HL-60 (cell line): ENCODE data around the gene VAV2.

ENCODE experiments used
- DNase-seq, 2 experiments: peaks; one replicate each; pipeline ENCODE4 v3.0.0-alpha.2; 2010 to 2020; ENCODE audit warnings: low read depth in 1 of 2, low spot score in 1 of 2
- H3K27ac ChIP-seq: fragments of 250-450 bp; sonication (Bioruptor Pico); replicated peaks from 2 replicates; pipeline ENCODE4 v1.5.1; 2020; ENCODE audit warnings: mild to moderate bottlenecking, moderate library complexity
- H3K27me3 ChIP-seq: fragments of 250-450 bp; sonication (Bioruptor Pico); 2 replicates; pipeline ENCODE4 v1.5.1; 2021; ENCODE audit warnings: mild to moderate bottlenecking, moderate library complexity; ENCODE audit not compliant: insufficient read depth, poor library complexity, severe bottlenecking
- H3K4me3 ChIP-seq: replicated peaks from 2 replicates; pipeline ENCODE4 v1.5.1; 2011; ENCODE audit warnings: mild to moderate bottlenecking, control low read depth, low read length; ENCODE audit not compliant: insufficient read depth
- GABPA ChIP-seq: IDR thresholded peaks from 2 replicates; pipeline ENCODE4 v1.6.1; 2012; ENCODE audit warnings: low read depth
- POLR2AphosphoS5 ChIP-seq: IDR thresholded peaks from 2 replicates; pipeline ENCODE4 v1.6.1; 2012; ENCODE audit warnings: low read depth
- REST ChIP-seq: IDR thresholded peaks from 2 replicates; pipeline ENCODE4 v1.6.1; 2012; ENCODE audit warnings: low read depth; ENCODE audit not compliant: insufficient replicate concordance
- SPI1 ChIP-seq: IDR thresholded peaks from 2 replicates; pipeline ENCODE4 v1.6.1; 2012; ENCODE audit warnings: low read depth, mild to moderate bottlenecking, borderline replicate concordance
- TF ChIP-seq, protein P1 (sequence below): IDR thresholded peaks from one replicate; pipeline ENCODE4 v1.5.1; 2011; ENCODE audit warnings: low read length, control low read depth, inconsistent platforms; ENCODE audit not compliant: insufficient read depth

The VAV2 gene

DNA sequence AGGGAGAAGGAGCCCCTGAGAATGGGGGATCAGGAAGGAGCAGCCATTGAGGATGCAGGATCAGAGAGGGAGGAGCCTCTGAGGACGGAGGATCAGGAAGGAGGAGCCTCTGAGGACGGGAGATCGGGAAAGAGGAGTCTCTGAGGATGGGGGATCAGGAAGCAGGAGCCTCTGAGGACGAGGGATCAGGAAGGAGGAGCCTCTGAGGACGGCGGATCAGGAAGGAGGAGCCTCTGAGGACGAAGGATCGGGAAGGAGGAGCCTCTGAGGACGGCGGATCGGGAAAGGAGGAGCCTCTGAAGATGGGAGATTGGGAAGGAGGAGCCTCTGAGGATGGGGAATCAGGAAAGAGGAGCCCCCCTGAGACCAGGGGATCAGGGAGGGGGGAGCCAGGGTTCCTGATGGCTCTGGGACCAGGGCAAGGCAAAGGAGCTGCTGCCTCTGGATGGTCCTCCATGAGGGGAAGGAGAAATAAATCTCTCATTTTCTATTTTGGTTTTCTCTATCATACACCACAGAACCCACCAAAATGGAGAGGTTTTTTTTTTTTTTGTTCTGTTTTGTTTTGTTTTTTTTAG lies 231.3 kb downstream of the VAV2 start:
- Histone ChIP-seq H3K27ac (no peak overlapping the region), H3K4me3 (no peak overlapping the region), H3K27me3 (no peaks in the 10 kb centered on the region)
- TF ChIP-seq GABPA (no peak), POLR2AphosphoS5 (no peak), SPI1 (no peak), REST (no peak)
- TF ChIP-seq, protein P1, sequence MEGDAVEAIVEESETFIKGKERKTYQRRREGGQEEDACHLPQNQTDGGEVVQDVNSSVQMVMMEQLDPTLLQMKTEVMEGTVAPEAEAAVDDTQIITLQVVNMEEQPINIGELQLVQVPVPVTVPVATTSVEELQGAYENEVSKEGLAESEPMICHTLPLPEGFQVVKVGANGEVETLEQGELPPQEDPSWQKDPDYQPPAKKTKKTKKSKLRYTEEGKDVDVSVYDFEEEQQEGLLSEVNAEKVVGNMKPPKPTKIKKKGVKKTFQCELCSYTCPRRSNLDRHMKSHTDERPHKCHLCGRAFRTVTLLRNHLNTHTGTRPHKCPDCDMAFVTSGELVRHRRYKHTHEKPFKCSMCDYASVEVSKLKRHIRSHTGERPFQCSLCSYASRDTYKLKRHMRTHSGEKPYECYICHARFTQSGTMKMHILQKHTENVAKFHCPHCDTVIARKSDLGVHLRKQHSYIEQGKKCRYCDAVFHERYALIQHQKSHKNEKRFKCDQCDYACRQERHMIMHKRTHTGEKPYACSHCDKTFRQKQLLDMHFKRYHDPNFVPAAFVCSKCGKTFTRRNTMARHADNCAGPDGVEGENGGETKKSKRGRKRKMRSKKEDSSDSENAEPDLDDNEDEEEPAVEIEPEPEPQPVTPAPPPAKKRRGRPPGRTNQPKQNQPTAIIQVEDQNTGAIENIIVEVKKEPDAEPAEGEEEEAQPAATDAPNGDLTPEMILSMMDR, result no peak
- no peak for DNase-seq

DNA sequence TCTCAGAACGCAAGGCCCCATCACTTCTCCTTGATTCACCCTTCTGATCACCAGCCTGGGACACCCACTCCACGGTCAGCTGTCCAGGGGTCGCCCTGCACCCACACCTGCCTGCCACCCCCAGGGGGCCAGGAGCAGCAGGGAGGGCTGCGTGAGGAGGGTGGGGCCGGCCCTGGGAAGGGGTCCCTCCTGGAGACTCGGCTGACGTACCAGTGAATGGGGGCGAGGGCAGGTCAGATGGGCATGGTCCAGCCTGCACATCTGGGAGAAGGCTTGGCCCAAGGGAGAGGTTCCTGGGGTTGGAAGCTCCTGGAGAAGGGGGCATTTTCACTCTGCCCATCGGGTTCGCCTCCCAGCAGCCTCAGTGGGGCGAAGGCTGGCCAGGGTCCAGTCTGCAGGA lies 232.2 kb downstream of the VAV2 start:
- TF ChIP-seq SPI1 (no peak), POLR2AphosphoS5 (no peak), REST (no peak), GABPA (no peak)
- TF ChIP-seq, protein P1, result no peak
- Histone ChIP-seq H3K27me3 (no peaks in the 10 kb centered on the region), H3K27ac (no peak overlapping the region)

DNA sequence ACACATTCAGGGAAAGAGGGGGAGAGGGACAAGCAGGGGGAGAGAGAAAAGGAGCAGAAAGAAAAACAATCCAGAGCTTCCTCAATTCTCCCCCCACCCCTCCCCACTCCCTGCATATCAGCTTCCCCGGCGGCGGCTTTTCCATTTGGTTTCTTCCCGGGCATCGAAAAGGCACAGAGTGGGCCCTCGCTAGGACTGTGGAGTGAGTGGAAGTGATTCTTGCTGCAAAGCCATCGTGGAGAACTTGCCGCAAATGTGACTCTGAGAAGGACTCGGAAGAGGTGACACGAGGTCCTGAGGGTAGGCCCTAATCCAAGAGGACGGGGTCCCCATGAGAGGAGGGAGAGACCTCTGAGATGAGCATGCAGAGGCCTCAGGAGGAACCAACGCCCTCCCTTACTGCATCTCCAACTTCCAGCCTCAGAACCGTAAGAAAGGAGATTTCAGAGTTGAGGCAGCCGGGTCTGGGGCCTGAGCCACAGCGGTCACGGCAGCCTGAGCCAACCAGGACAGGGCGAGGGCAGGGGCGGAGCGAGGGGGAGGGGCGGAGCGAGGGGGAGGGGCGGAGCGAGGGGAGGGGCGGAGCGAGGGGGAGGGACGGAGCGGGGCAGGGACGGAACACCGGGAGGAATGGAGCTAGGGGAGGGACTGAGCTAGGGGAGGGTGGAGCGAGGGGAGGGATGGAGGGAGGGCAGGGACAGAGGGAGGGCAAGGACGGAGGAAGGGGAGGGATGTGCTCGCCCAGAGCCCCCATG lies 232.8 kb downstream of the VAV2 start:
- Histone ChIP-seq H3K27ac (no peak overlapping the region), H3K27me3 (no peaks in the 10 kb centered on the region), H3K4me3 (no peak overlapping the region)
- TF ChIP-seq POLR2AphosphoS5 (no peak), GABPA (no peak), REST (no peak)
- no peak for DNase-seq

More for the DNA sequence above, 232.2 kb downstream of the VAV2 start:
- no peak overlapping the region for H3K4me3 ChIP-seq
- DNase-seq, result no peak
